Keratinocyte (primary cell): ENCODE results near the gene NUMBL.

Experiments used
- EZH2 ChIP-seq: IDR thresholded peaks from one replicate; pipeline ENCODE4 v1.6.1; 2012; ENCODE audit warnings: inconsistent platforms, mild to moderate bottlenecking, low read length, moderate library complexity
- TF ChIP-seq, protein P1 (sequence below), 3 experiments: IDR thresholded peaks in 1 of 3; conservative IDR thresholded peaks in 1 of 3; optimal IDR thresholded peaks in 1 of 3; 2 replicates in 2 of 3; 3 replicates in 1 of 3; pipeline versions ENCODE3 to v1.5.1; 2011; ENCODE audit warnings: low read length in 3 of 3, mild to moderate bottlenecking in 3 of 3, moderate library complexity in 2 of 3, control low read depth in 1 of 3, inconsistent platforms in 1 of 3; ENCODE audit not compliant: insufficient read depth in 2 of 3; ENCODE audit errors: extremely low read depth in 1 of 3

DNA sequence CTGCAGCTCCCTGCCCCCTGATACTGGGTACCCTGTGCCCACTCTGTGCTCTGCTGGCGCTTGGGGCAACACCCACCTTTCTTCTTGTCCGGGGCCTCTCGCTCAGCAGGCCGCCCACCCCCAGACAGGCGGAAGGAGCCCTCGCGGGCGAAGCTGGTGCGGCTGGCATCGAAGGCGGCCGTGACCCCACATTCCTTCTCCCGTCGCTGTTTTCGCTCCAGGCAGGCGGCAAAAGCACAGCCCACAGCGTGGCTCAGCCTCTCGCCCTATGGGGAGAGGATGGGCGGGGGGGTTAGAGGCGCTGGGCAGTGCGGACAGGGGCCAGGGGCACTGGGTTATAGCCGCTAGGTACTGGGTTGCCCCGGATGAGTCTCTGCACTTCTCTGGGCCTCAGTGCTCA, 13.3 kb downstream of the NUMBL start:
- TF ChIP-seq, protein P1, sequence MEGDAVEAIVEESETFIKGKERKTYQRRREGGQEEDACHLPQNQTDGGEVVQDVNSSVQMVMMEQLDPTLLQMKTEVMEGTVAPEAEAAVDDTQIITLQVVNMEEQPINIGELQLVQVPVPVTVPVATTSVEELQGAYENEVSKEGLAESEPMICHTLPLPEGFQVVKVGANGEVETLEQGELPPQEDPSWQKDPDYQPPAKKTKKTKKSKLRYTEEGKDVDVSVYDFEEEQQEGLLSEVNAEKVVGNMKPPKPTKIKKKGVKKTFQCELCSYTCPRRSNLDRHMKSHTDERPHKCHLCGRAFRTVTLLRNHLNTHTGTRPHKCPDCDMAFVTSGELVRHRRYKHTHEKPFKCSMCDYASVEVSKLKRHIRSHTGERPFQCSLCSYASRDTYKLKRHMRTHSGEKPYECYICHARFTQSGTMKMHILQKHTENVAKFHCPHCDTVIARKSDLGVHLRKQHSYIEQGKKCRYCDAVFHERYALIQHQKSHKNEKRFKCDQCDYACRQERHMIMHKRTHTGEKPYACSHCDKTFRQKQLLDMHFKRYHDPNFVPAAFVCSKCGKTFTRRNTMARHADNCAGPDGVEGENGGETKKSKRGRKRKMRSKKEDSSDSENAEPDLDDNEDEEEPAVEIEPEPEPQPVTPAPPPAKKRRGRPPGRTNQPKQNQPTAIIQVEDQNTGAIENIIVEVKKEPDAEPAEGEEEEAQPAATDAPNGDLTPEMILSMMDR (optimal IDR thresholded peaks at IDR 0.05 in 1 of 3, IDR thresholded peaks at IDR 0.05 in 1 of 3, conservative IDR thresholded peaks at IDR 0.05 in 1 of 3; ENCODE audit: extremely low read depth in 1 of 3, insufficient read depth in 2 of 3, low read length in 3 of 3) = no peak
- TF ChIP-seq EZH2 = no peak
